SK-N-MC (cell line): ENCODE results near the gene USP10.

Experiments
- EZH2 ChIP-seq: fragments of 200-600 bp; sonication (generic); IDR thresholded peaks from one replicate; pipeline ENCODE4 v1.6.1; 2017; ENCODE audit warnings: antibody characterized with exemption
- FOXP2 ChIP-seq: optimal IDR thresholded peaks from 2 replicates; pipeline ENCODE3; 2011; ENCODE audit warnings: mild to moderate bottlenecking, moderate library complexity; ENCODE audit not compliant: insufficient read depth; ENCODE audit errors: extremely low read length, control extremely low read depth
- POLR2AphosphoS5 ChIP-seq: IDR thresholded peaks from 2 replicates; pipeline ENCODE4 v1.6.1; 2012; ENCODE audit warnings: mild to moderate bottlenecking, low read depth, low read length, borderline replicate concordance

- TF ChIP-seq POLR2AphosphoS5: no peak
- TF ChIP-seq EZH2: no peak
- no peak for TF ChIP-seq FOXP2
Observed at GRCh38 chr16:84741340-84741830, 41.6 kb downstream of the USP10 start.
